ENCODE measurements around the gene MICA. TPM values are rescaled to one million over a fixed set of nuclear protein-coding genes. Genes with fewer than 3 reads are reported as not detected.

Gene MICA
- 29.4 and 71.7 TPM in 2 replicates for total RNA-seq

DNA sequence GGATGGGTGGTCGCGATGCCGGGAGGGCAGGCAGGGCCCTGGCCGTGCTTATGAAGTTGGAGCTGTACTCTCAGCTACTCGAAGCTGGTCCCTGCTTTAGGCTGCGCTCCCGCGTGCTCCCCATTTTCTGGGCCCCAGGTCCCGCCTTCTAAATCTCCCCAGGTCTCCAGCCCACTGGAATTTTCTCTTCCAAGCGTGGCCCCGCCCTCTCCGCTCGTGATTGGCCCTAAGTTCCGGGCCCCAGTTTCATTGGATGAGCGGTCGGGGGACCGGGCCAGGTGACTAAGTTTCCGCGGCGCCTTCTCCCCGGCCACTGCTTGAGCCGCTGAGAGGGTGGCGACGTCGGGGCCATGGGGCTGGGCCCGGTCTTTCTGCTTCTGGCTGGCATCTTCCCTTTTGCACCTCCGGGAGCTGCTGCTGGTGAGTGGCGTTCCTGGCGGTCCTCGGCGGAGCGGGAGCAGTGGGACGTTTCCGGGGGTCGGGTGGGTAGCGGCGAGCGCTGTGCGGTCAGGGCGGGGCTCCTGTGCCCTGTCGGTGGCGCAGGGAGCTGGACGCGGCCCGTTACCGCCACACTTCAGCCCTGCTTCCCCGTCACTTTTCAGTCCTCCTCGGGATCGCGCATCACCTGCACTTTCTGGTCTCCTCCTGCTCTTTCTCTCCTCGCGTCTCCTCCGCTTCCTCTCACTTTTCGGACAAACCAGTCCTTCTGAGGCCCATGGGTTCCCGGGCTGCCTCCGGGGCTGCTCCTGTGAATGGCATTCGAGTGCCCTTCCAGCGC lies at the start of gene MICA:
Gene MICA (plus strand): TSS at position 313 of the 778 bp plus-strand sequence. CDS start 38 bp downstream, at position 351.

DNA sequence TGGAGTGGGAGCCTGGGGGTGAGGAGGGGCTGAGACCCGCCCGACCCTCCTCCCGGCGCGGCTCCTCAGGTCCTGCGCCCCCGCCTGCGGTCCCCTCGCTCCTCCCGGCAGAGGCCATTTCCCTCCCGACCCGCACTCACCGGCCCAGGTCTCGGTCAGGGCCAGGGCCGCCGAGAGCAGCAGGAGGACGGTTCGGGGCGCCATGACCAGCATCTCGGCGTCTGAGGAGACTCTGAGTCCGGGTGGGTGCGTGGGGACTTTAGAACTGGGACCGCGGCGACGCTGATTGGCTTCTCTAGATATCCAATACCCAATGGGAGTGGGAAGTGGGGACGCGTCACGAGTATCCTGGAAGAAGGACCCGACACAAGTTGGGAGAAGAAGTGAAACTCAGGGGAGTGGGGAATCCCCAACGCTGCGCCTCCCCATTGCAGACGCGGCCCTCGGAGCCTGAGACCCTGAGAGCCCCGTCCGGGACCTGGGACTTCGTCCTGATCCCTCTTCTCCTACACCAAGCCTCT lies 46.4 kb upstream of the MICA start, which contains the start of gene HLA-B:
Gene HLA-B (minus strand): TSS at position 234 of the 521 bp plus-strand sequence. CDS start 21 bp downstream, at position 213.

Other genes starting within 250 kb of the MICA start
- gene CCHCR1, start 245.8 kb upstream of the MICA start, total RNA-seq = 20.0 and 26.2 TPM in 2 replicates
- 10.9 and 61.3 TPM in 2 replicates for gene TCF19, start 245.0 kb upstream of the MICA start, total RNA-seq
- gene POU5F1, start 232.9 kb upstream of the MICA start, total RNA-seq = 4.4 and 7.2 TPM in 2 replicates
- 114 and 130 TPM in 2 replicates for gene HLA-C, start 131.5 kb upstream of the MICA start, total RNA-seq
- 50.8 and 163 TPM in 2 replicates for gene HLA-B, start 46.4 kb upstream of the MICA start, total RNA-seq
- 7.5 and 28.2 TPM in 2 replicates for gene MICB, start 94.5 kb downstream of the MICA start, total RNA-seq
- not detected in 2 replicates for gene MCCD1, start 125.4 kb downstream of the MICA start, total RNA-seq
- 416 and 449 TPM in 2 replicates for gene DDX39B, start 138.4 kb downstream of the MICA start, total RNA-seq
- 0.63 and 0.98 TPM in 2 replicates for gene ATP6V1G2, start 143.0 kb downstream of the MICA start, total RNA-seq
- gene NFKBIL1, start 144.0 kb downstream of the MICA start, total RNA-seq = 15.2 and 45.0 TPM in 2 replicates
- not detected in 2 replicates for gene LTA, start 168.7 kb downstream of the MICA start, total RNA-seq
- gene TNF, start 172.0 kb downstream of the MICA start, total RNA-seq = 1.3 and 5.7 TPM in 2 replicates
- gene LTB, start 178.8 kb downstream of the MICA start, total RNA-seq = 1.3 and 2.0 TPM in 2 replicates
- not detected in 2 replicates for gene LST1, start 182.7 kb downstream of the MICA start, total RNA-seq
- gene NCR3, start 189.4 kb downstream of the MICA start, total RNA-seq = not detected in 2 replicates
- not detected in 2 replicates for gene AIF1, start 211.6 kb downstream of the MICA start, total RNA-seq
- 145 and 181 TPM in 2 replicates for gene PRRC2A, start 217.1 kb downstream of the MICA start, total RNA-seq
- 343 and 397 TPM in 2 replicates for gene BAG6, start 249.1 kb downstream of the MICA start, total RNA-seq

Measured in mesangial cell (primary cell).